Ascending aorta (tissue), 2 donors: ENCODE results near the gene MPHOSPH6. TPM values are rescaled to one million over a fixed set of nuclear protein-coding genes. Genes with fewer than 3 reads are reported as not detected.

Experiments
- DNase-seq, 2 donors: peaks; one replicate each; pipeline ENCODE4 v3.0.0-alpha.2; 2019; ENCODE audit warnings: low spot score in 2 of 2
- H3K27ac ChIP-seq, 2 donors: fragments of 200-600 bp; sonication (generic); one replicate each; pipeline ENCODE4 v1.5.1; 2016 to 2017; ENCODE audit warnings: mild to moderate bottlenecking in 1 of 2
- H3K27me3 ChIP-seq: fragments of 200-600 bp; sonication (generic); one replicate; pipeline ENCODE4 v1.5.1; 2017
- H3K36me3 ChIP-seq, 2 donors: fragments of 200-600 bp; sonication (generic); one replicate each; pipeline ENCODE4 v1.5.1; 2016
- H3K4me1 ChIP-seq, 2 donors: fragments of 200-600 bp; sonication (generic); one replicate each; pipeline ENCODE4 v1.5.1; 2016 to 2017; ENCODE audit warnings: mild to moderate bottlenecking in 1 of 2
- H3K4me3 ChIP-seq, 2 donors: fragments of 200-600 bp; sonication (generic); one replicate each; pipeline ENCODE4 v1.5.1; 2016 to 2017; ENCODE audit warnings: mild to moderate bottlenecking in 1 of 2
- H3K9me3 ChIP-seq, 2 donors: fragments of 200-600 bp; sonication (generic); one replicate each; pipeline ENCODE4 v1.5.1; 2016
- CTCF ChIP-seq, 3 experiments: fragments of 200-600 bp in 2 of 3; fragments of 450-650 bp in 1 of 3; sonication (generic) in 2 of 3; IDR thresholded peaks; one replicate each; pipeline ENCODE4 v1.5.1; 2016 to 2019; ENCODE audit warnings: antibody characterized with exemption in 3 of 3, mild to moderate bottlenecking in 1 of 3, moderate library complexity in 1 of 3
- intact Hi-C: fragments of 100-400 bp; cut with DNase I; formaldehyde crosslinking; loops from one replicate; pipeline ENCODE4 v1.15.1; 2023
- total RNA-seq: library from RNA; depleted of rRNA; stranded (reverse); fragments of >200 nt; gene quantifications from one replicate; pipeline ENCODE4 v1.1.0, GENCODE V29; 2016

The MPHOSPH6 gene
- total RNA-seq, 1 donor from 2014 or later, result 86.5 TPM

- intact Hi-C loops, result no loop called here
- Histone ChIP-seq H3K27me3 (no peaks in the 10 kb centered on the region), H3K27ac (no peak overlapping the region), H3K4me1 (no peaks in the 10 kb centered on the region), H3K36me3 (no peaks in the 10 kb centered on the region), H3K9me3 (no peaks in the 10 kb centered on the region), H3K4me3 (no peak overlapping the region)
- DNase-seq, result no peak
- no peak for TF ChIP-seq CTCF (IDR thresholded peaks at IDR 0.05)
These were observed 61.2 kb downstream of the MPHOSPH6 start for GRCh38 chr16:82108774-82109173.

- Histone ChIP-seq H3K36me3 (no peaks in the 10 kb centered on the region), H3K4me1 (no peaks in the 10 kb centered on the region), H3K27me3 (no peaks in the 10 kb centered on the region), H3K4me3 (no peak overlapping the region), H3K9me3 (no peaks in the 10 kb centered on the region), H3K27ac (no peak overlapping the region)
- DNase-seq, result no peak
- TF ChIP-seq CTCF (IDR thresholded peaks at IDR 0.05), result no peak
- intact Hi-C loops, result no loop called here
These were observed 61.9 kb downstream of the MPHOSPH6 start for GRCh38 chr16:82108100-82108499.

- Histone ChIP-seq H3K36me3 (no peaks in the 10 kb centered on the region), H3K4me3 (no peak overlapping the region), H3K27me3 (no peaks in the 10 kb centered on the region), H3K9me3 (no peaks in the 10 kb centered on the region), H3K27ac (no peak overlapping the region), H3K4me1 (no peaks in the 10 kb centered on the region)
- intact Hi-C loops, result no loop called here
- no peak for DNase-seq
- no peak for TF ChIP-seq CTCF (IDR thresholded peaks at IDR 0.05)
These were observed 64.9 kb downstream of the MPHOSPH6 start for GRCh38 chr16:82105107-82105506.

Other genes with a start within 250 kb of the MPHOSPH6 start
- 0.11 TPM for gene SDR42E1, start 158.8 kb downstream of the MPHOSPH6 start, total RNA-seq
- gene HSD17B2, start 135.0 kb downstream of the MPHOSPH6 start, total RNA-seq, result not detected